Measurements from ENCODE around the gene C1orf210. TPM values are rescaled to one million over a fixed set of nuclear protein-coding genes. Genes with fewer than 3 reads are reported as not detected.

The C1orf210 gene
- total RNA-seq, 1 experiment from 2014 or later = not detected

DNA sequence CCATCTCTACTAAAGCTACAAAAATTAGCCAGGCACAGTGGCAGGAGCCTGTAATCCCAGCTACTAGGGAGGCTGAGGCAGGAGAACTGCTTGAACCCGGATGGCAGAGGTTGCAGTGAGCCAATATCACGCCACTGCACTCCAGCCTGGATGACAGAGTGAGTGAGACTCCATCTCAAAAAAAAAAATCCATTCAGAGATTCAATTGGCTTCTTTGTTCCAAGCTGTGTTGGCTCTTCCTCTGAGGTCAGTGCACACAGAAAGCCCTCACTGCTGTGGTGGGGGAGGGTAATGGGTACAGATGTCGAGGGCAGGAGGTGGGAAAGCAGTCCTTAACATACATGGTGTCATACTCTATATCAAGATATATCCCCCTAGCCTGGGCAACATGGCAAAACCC is 30.1 kb upstream of the C1orf210 start:
- Histone ChIP-seq H3K9me3 (ENCODE audit: low read length) (no peaks in the 10 kb centered on the region), H3K4me3 (ENCODE audit: low read length) (no peak overlapping the region), H3K79me2 (ENCODE audit: low read length) (no peaks in the 10 kb centered on the region), H3K27me3 (ENCODE audit: low read length) (no peaks in the 10 kb centered on the region), H3K27ac (ENCODE audit: low read length) (no peak overlapping the region), H4K20me1 (ENCODE audit: insufficient read depth, low read depth, low read length) (no peaks in the 10 kb centered on the region), H3K4me1 (ENCODE audit: low read length) (no peaks in the 10 kb centered on the region), H3K36me3 (ENCODE audit: insufficient read depth, low read length) (no peaks in the 10 kb centered on the region), H3K9ac (ENCODE audit: low read length) (no peak overlapping the region), H2AFZ (ENCODE audit: low read length) (no peak overlapping the region), H3K4me2 (ENCODE audit: low read depth, low read length, poor library complexity, severe bottlenecking) (no peak overlapping the region), H3K9me2 (replicated peaks; ENCODE audit: insufficient read depth, low read length) (no peaks in the 10 kb centered on the region)
- DNase-seq = no peak

DNA sequence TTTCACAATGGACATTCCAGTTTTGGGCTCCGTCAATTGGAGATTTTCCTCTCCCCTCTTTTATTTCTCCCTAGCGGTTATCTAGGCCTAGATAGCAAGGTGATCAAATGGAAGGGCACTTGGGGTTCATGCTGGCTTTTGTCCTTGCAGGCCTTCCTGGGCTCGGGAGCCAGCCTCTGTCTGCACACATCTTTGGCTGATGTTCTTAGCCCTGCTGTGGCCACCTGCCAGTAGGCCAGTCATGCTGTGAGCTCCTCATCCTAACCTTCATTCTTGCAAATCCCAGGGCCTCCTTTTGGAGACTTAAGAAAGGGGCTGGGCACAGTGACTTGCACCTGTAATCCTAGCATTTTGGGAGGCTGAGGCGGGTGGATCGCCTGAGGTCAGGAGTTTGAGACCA is 28.9 kb upstream of the C1orf210 start:
- Histone ChIP-seq H3K9me3 (ENCODE audit: low read length) (no peaks in the 10 kb centered on the region), H3K4me2 (ENCODE audit: low read depth, low read length, poor library complexity, severe bottlenecking) (no peak overlapping the region), H3K79me2 (ENCODE audit: low read length) (no peaks in the 10 kb centered on the region), H3K27me3 (ENCODE audit: low read length) (no peaks in the 10 kb centered on the region), H3K4me1 (ENCODE audit: low read length) (no peaks in the 10 kb centered on the region), H3K9me2 (replicated peaks; ENCODE audit: insufficient read depth, low read length) (no peaks in the 10 kb centered on the region), H3K4me3 (ENCODE audit: low read length) (no peak overlapping the region), H2AFZ (ENCODE audit: low read length) (no peak overlapping the region), H4K20me1 (ENCODE audit: insufficient read depth, low read depth, low read length) (no peaks in the 10 kb centered on the region), H3K36me3 (ENCODE audit: insufficient read depth, low read length) (no peaks in the 10 kb centered on the region), H3K9ac (ENCODE audit: low read length) (no peak overlapping the region), H3K27ac (ENCODE audit: low read length) (no peak overlapping the region)
- DNase-seq = no peak

DNA sequence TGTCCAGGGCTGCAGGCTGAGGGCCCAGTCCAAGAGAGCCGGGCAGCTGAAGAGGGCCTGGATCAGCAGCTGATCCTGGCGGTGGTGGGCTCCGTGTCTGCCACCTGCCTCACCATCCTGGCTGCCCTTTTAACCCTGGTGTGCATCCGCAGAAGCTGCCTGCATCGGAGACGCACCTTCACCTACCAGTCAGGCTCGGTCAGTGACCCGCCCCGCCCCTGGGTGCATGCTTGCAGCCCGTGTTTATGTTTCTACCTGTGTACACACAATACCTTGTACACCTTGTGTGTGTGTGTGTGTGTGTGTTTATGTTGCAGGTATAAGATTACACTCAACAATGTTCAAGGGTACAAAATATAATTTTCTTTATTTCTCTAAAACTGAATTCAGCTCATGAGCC is 28.4 kb upstream of the C1orf210 start:
- Histone ChIP-seq H3K27me3 (ENCODE audit: low read length) (no peaks in the 10 kb centered on the region), H3K9me3 (ENCODE audit: low read length) (no peaks in the 10 kb centered on the region), H3K36me3 (ENCODE audit: insufficient read depth, low read length) (no peaks in the 10 kb centered on the region), H3K4me1 (ENCODE audit: low read length) (no peaks in the 10 kb centered on the region), H3K27ac (ENCODE audit: low read length) (no peak overlapping the region), H4K20me1 (ENCODE audit: insufficient read depth, low read depth, low read length) (no peaks in the 10 kb centered on the region), H3K9me2 (replicated peaks; ENCODE audit: insufficient read depth, low read length) (no peaks in the 10 kb centered on the region), H2AFZ (ENCODE audit: low read length) (no peak overlapping the region), H3K4me3 (ENCODE audit: low read length) (no peak overlapping the region), H3K9ac (ENCODE audit: low read length) (no peak overlapping the region), H3K79me2 (ENCODE audit: low read length) (no peaks in the 10 kb centered on the region), H3K4me2 (ENCODE audit: low read depth, low read length, poor library complexity, severe bottlenecking) (no peak overlapping the region)
- no peak for DNase-seq

DNA sequence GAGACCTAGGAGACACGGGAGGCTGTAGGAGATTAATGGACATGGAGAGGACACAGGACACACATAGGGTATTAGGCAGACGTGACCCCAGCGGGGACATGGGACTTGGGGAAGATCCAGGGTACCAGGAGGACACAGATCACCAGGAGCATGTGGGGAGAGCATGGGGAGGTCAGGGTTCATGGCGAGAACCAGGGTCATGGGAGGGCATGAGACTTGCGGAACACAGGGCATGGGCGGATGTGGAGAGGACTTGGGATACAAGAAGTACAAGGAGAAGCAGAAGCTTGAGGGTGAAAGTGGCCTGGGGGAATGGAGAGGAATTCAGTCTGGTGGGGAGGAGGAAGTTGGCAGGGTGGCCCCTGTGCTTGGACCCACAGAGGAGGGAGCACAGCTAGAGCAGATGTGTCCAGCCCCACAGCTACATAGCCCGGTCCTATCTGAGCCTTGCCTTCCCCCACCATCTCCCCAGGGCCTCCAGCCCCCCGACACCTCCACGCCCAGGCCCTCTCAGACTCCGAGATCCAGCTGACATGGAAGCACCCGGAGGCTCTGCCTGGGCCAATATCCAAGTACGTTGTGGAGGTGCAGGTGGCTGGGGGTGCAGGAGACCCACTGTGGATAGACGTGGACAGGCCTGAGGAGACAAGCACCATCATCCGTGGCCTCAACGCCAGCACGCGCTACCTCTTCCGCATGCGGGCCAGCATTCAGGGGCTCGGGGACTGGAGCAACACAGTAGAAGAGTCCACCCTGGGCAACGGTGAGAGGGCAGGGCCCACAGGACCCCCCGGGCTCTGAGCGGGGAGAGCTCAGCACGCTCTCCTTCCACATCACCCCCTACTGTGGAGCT is 27.5 kb upstream of the C1orf210 start:
- Histone ChIP-seq H3K9me2 (replicated peaks; ENCODE audit: insufficient read depth, low read length) (no peaks in the 10 kb centered on the region), H3K4me3 (ENCODE audit: low read length) (no peak overlapping the region), H2AFZ (ENCODE audit: low read length) (no peak overlapping the region), H3K4me2 (ENCODE audit: low read depth, low read length, poor library complexity, severe bottlenecking) (no peak overlapping the region), H3K79me2 (ENCODE audit: low read length) (no peaks in the 10 kb centered on the region), H3K27me3 (ENCODE audit: low read length) (no peaks in the 10 kb centered on the region), H3K36me3 (ENCODE audit: insufficient read depth, low read length) (no peaks in the 10 kb centered on the region), H3K9me3 (ENCODE audit: low read length) (no peaks in the 10 kb centered on the region), H4K20me1 (ENCODE audit: insufficient read depth, low read depth, low read length) (no peaks in the 10 kb centered on the region), H3K27ac (ENCODE audit: low read length) (no peak overlapping the region), H3K4me1 (ENCODE audit: low read length) (no peaks in the 10 kb centered on the region), H3K9ac (ENCODE audit: low read length) (no peak overlapping the region)
- no peak for DNase-seq

DNA sequence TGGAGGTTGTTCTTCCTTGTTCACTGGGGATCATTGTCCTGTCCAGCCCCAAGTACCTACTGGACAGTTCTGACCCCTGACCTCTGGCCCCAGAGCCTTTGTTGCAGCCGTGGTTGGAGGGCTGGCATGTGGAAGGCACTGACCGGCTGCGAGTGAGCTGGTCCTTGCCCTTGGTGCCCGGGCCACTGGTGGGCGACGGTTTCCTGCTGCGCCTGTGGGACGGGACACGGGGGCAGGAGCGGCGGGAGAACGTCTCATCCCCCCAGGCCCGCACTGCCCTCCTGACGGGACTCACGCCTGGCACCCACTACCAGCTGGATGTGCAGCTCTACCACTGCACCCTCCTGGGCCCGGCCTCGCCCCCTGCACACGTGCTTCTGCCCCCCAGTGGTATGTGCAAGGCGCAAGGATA is 26.8 kb upstream of the C1orf210 start:
- no peak overlapping the region for H2AFZ ChIP-seq (ENCODE audit: low read length)
- no peaks in the 10 kb centered on the region for H3K9me2 ChIP-seq (replicated peaks; ENCODE audit: insufficient read depth, low read length)
- no peaks in the 10 kb centered on the region for H3K79me2 ChIP-seq (ENCODE audit: low read length)
- H4K20me1 ChIP-seq (ENCODE audit: insufficient read depth, low read depth, low read length) = no peaks in the 10 kb centered on the region
- DNase-seq = no peak
- H3K36me3 ChIP-seq (ENCODE audit: insufficient read depth, low read length) = no peaks in the 10 kb centered on the region
- H3K4me3 ChIP-seq (ENCODE audit: low read length) = no peak overlapping the region
- H3K27ac ChIP-seq (ENCODE audit: low read length) = no peak overlapping the region
- H3K4me2 ChIP-seq (ENCODE audit: low read depth, low read length, poor library complexity, severe bottlenecking) = no peak overlapping the region
- H3K9me3 ChIP-seq (ENCODE audit: low read length) = no peaks in the 10 kb centered on the region
- H3K27me3 ChIP-seq (ENCODE audit: low read length) = no peaks in the 10 kb centered on the region
- no peaks in the 10 kb centered on the region for H3K4me1 ChIP-seq (ENCODE audit: low read length)
- no peak overlapping the region for H3K9ac ChIP-seq (ENCODE audit: low read length)

DNA sequence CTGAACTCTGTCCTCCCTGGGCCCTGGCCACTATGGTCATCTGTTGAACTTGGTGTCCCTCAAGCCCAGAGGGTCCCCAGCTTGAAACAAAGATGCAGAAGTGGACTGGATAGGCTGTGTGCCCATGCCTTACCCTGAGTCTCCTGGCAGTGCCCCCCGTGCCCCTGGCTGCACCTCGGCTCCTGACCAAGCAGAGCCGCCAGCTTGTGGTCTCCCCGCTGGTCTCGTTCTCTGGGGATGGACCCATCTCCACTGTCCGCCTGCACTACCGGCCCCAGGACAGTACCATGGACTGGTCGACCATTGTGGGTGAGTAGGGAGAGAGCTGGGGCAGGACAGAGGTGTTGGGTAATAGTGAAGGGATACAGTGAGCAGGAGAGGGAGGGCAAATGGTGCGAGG is 26.1 kb upstream of the C1orf210 start:
- Histone ChIP-seq H3K9me2 (replicated peaks; ENCODE audit: insufficient read depth, low read length) (no peaks in the 10 kb centered on the region), H3K36me3 (ENCODE audit: insufficient read depth, low read length) (no peaks in the 10 kb centered on the region), H3K4me2 (ENCODE audit: low read depth, low read length, poor library complexity, severe bottlenecking) (no peak overlapping the region), H3K9ac (ENCODE audit: low read length) (no peak overlapping the region), H4K20me1 (ENCODE audit: insufficient read depth, low read depth, low read length) (no peaks in the 10 kb centered on the region), H2AFZ (ENCODE audit: low read length) (no peak overlapping the region), H3K27ac (ENCODE audit: low read length) (no peak overlapping the region), H3K27me3 (ENCODE audit: low read length) (no peaks in the 10 kb centered on the region), H3K4me1 (ENCODE audit: low read length) (no peaks in the 10 kb centered on the region), H3K79me2 (ENCODE audit: low read length) (no peaks in the 10 kb centered on the region), H3K4me3 (ENCODE audit: low read length) (no peak overlapping the region), H3K9me3 (ENCODE audit: low read length) (no peaks in the 10 kb centered on the region)
- DNase-seq = no peak

DNA sequence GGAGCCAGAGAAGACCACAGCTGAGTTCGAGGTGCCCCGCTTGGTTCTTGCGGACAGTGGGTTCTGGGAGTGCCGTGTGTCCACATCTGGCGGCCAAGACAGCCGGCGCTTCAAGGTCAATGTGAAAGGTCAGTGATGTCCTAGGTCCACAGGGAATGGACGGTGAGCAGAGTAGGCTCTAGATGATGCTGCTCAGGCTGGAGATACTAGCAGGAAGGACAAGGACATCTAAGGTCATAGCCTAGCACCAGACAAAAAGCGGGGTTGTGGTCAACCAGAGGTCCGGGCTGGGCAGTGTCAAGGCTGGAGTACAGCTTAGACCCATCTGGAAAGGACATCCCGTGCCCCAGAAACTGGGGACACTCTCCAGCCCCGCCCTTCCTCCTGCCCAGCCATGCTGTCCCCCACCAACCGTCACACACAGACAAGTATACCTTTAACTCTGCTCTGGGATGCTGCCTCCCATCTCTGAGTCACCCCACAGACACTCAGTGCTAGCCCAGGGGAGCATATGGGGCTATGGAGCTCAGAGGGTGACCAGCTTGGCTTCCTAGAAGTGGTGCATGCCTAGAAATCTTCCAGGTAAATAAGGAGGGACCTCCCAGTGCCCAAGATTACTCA is 24.1 kb upstream of the C1orf210 start:
- no peaks in the 10 kb centered on the region for H4K20me1 ChIP-seq (ENCODE audit: insufficient read depth, low read depth, low read length)
- no peaks in the 10 kb centered on the region for H3K27me3 ChIP-seq (ENCODE audit: low read length)
- H3K4me3 ChIP-seq (ENCODE audit: low read length) = no peak overlapping the region
- no peaks in the 10 kb centered on the region for H3K9me2 ChIP-seq (replicated peaks; ENCODE audit: insufficient read depth, low read length)
- H3K36me3 ChIP-seq (ENCODE audit: insufficient read depth, low read length) = no peaks in the 10 kb centered on the region
- DNase-seq = no peak
- H3K9ac ChIP-seq (ENCODE audit: low read length) = no peak overlapping the region
- no peak overlapping the region for H2AFZ ChIP-seq (ENCODE audit: low read length)
- H3K27ac ChIP-seq (ENCODE audit: low read length) = no peak overlapping the region
- H3K4me2 ChIP-seq (ENCODE audit: low read depth, low read length, poor library complexity, severe bottlenecking) = no peak overlapping the region
- peaks cover 10% of the 10 kb centered on the region for H3K4me1 ChIP-seq (ENCODE audit: low read length)
- H3K9me3 ChIP-seq (ENCODE audit: low read length) = no peaks in the 10 kb centered on the region
- no peaks in the 10 kb centered on the region for H3K79me2 ChIP-seq (ENCODE audit: low read length)

DNA sequence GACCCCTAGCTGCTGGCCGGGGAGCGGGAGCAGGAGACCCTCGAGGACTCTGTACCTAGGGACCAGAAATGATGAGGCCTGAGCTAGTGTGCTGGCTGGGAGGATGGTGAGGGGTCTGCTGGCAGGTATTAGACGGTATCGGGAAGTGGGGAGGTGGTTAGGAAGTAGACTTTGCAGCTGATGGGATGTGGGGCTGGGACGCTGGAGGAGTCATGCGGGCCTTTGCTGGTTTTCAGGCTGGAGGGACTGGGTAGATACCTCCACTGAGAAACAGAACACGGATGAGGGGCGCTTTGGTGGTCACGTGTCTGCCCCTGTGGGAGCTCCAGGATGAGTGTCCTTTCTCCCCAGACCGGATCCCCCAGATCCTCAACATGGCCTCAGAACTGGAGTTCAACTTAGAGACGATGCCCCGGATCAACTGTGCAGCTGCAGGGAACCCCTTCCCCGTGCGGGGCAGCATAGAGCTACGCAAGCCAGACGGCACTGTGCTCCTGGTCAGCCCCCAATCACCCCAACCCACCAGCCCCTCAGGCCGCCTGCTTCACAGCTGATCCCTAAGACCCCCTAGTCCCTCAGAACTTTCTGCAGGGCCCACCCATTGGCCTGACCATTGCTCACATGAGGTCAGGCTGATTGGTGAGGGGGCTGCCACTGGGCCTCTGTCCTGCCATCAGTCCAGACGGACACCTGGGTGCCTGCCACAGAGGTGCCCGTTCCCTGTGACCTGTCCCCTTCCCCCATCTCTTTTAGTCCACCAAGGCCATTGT is 23.4 kb upstream of the C1orf210 start:
- Histone ChIP-seq H3K27ac (ENCODE audit: low read length) (no peak overlapping the region), H3K9me2 (replicated peaks; ENCODE audit: insufficient read depth, low read length) (no peaks in the 10 kb centered on the region), H3K36me3 (ENCODE audit: insufficient read depth, low read length) (no peaks in the 10 kb centered on the region), H3K4me1 (ENCODE audit: low read length) (peaks cover 10% of the 10 kb centered on the region), H3K9ac (ENCODE audit: low read length) (no peak overlapping the region), H4K20me1 (ENCODE audit: insufficient read depth, low read depth, low read length) (no peaks in the 10 kb centered on the region), H2AFZ (ENCODE audit: low read length) (no peak overlapping the region), H3K79me2 (ENCODE audit: low read length) (no peaks in the 10 kb centered on the region), H3K4me2 (ENCODE audit: low read depth, low read length, poor library complexity, severe bottlenecking) (no peak overlapping the region), H3K9me3 (ENCODE audit: low read length) (no peaks in the 10 kb centered on the region), H3K27me3 (ENCODE audit: low read length) (no peaks in the 10 kb centered on the region), H3K4me3 (ENCODE audit: low read length) (no peak overlapping the region)
- no peak for DNase-seq
